Endothelial cell of umbilical vein (primary cell): ENCODE results near the gene COPS2.

Experiments
- CTCF ChIP-seq, 2 donors: IDR thresholded peaks; 1 replicate in 1 of 2; 2 replicates in 1 of 2; pipeline ENCODE4 v1.5.1; 2011; ENCODE audit warnings: low read length in 2 of 2, mild to moderate bottlenecking in 2 of 2, moderate library complexity in 2 of 2, control low read depth in 1 of 2, inconsistent platforms in 1 of 2, low read depth in 1 of 2; ENCODE audit not compliant: insufficient read depth in 1 of 2; ENCODE audit errors: extremely low read depth in 1 of 2
- EZH2 ChIP-seq: IDR thresholded peaks from 2 replicates; pipeline ENCODE4 v1.6.1; 2012; ENCODE audit warnings: borderline replicate concordance, low read depth, mild to moderate bottlenecking, moderate library complexity, low read length, inconsistent platforms; ENCODE audit not compliant: severe bottlenecking
- POLR2A ChIP-seq: IDR thresholded peaks from 2 replicates; pipeline ENCODE4 v1.6.1; 2012; ENCODE audit warnings: low read depth, mild to moderate bottlenecking, control low read depth, low read length
- POLR2AphosphoS5 ChIP-seq: IDR thresholded peaks from 2 replicates; pipeline ENCODE4 v1.6.1; 2012; ENCODE audit warnings: low read depth, mild to moderate bottlenecking, control low read depth, low read length, moderate library complexity; ENCODE audit not compliant: insufficient read depth
- TF ChIP-seq, protein P1 (sequence below): IDR thresholded peaks from 2 replicates; pipeline ENCODE4 v1.6.1; 2011; ENCODE audit not compliant: insufficient read depth, insufficient read length

- TF ChIP-seq CTCF (IDR thresholded peaks at IDR 0.05; ENCODE audit: extremely low read depth in 1 of 2, insufficient read depth in 1 of 2, low read depth in 1 of 2, low read length in 2 of 2) (no peak), POLR2A (no peak), POLR2AphosphoS5 (no peak), EZH2 (no peak)
- TF ChIP-seq, protein P1, sequence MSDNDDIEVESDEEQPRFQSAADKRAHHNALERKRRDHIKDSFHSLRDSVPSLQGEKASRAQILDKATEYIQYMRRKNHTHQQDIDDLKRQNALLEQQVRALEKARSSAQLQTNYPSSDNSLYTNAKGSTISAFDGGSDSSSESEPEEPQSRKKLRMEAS: no peak
Observed at GRCh38 chr15:49085696-49086459, 69.5 kb downstream of the COPS2 start.
